WTC11 (cell line): Measurements from ENCODE around the gene CNTLN. TPM values are rescaled to one million over a fixed set of nuclear protein-coding genes. Genes with fewer than 3 reads are reported as not detected.

Source experiments
- ATAC-seq: fragments of 200-7000 bp; cut with Tn5 transposase; 2 replicates; pipeline ENCODE4 v1.10.0; 2021; ENCODE audit warnings: mild to moderate bottlenecking, moderate library complexity
- CTCF ChIA-PET: fragments of 300-600 bp; sonication (Branson Sonifier 250); formaldehyde crosslinking; loops from one replicate; lab custom pipeline; 2021; ENCODE audit warnings: antibody characterized with exemption; lab: Charles Lee
- POLR2A ChIA-PET: fragments of 350-600 bp; sonication (Branson Sonifier 250); formaldehyde crosslinking; loops from one replicate; lab custom pipeline; 2021; ENCODE audit warnings: antibody characterized with exemption; lab: Charles Lee
- DNase-seq: peaks from one replicate; pipeline ENCODE4 v3.0.0; 2021; ENCODE audit warnings: low spot score
- H3K27ac Mint-ChIP-seq: 2 replicates; pipeline ENCODE4 v1.8.0; 2021; ENCODE audit warnings: mixed read lengths
- H3K27me3 Mint-ChIP-seq: 2 replicates; pipeline ENCODE4 v1.8.0; 2021; ENCODE audit warnings: low read depth, mild to moderate bottlenecking, moderate library complexity, mixed read lengths
- H3K36me3 Mint-ChIP-seq: 2 replicates; pipeline ENCODE4 v1.8.0; 2021; ENCODE audit warnings: mixed read lengths
- H3K4me1 Mint-ChIP-seq: 2 replicates; pipeline ENCODE4 v1.8.0; 2022; ENCODE audit warnings: mixed read lengths
- H3K4me3 Mint-ChIP-seq: 2 replicates; pipeline ENCODE4 v1.8.0; 2021; ENCODE audit warnings: mild to moderate bottlenecking, moderate library complexity, mixed read lengths
- H3K9me3 Mint-ChIP-seq: 2 replicates; pipeline ENCODE4 v1.8.0; 2021; ENCODE audit warnings: mixed read lengths
- AR ChIP-seq: fragments of 250-450 bp; sonication (Bioruptor Pico); IDR thresholded peaks from 2 replicates; pipeline ENCODE4 v1.9.0; 2021; ENCODE audit warnings: mild to moderate bottlenecking
- GABPB1 ChIP-seq: sonication (generic); formaldehyde crosslinking; IDR thresholded peaks from 2 replicates; pipeline ENCODE4 v1.8.1; 2023; ENCODE audit warnings: mild to moderate bottlenecking, missing genetic modification reagents
- HMGXB4 ChIP-seq: sonication (generic); formaldehyde crosslinking; IDR thresholded peaks from 2 replicates; pipeline ENCODE4 v1.8.1; 2023; ENCODE audit warnings: mild to moderate bottlenecking, moderate library complexity, missing genetic modification reagents
- JAZF1 ChIP-seq: fragments of 250-450 bp; sonication (Bioruptor Pico); IDR thresholded peaks from 2 replicates; pipeline ENCODE4 v1.9.0; 2021; ENCODE audit warnings: moderate library complexity, mild to moderate bottlenecking, inconsistent platforms
- JUN ChIP-seq: sonication (generic); formaldehyde crosslinking; IDR thresholded peaks from 2 replicates; pipeline ENCODE4 v1.8.0; 2023; ENCODE audit warnings: mild to moderate bottlenecking, missing genetic modification reagents
- TEAD1 ChIP-seq: sonication (generic); formaldehyde crosslinking; IDR thresholded peaks from 2 replicates; pipeline ENCODE4 v1.8.0; 2022; ENCODE audit warnings: mild to moderate bottlenecking, missing genetic modification reagents
- TEAD4 ChIP-seq: sonication (generic); formaldehyde crosslinking; IDR thresholded peaks from 2 replicates; pipeline ENCODE4 v1.8.0; 2022; ENCODE audit warnings: mild to moderate bottlenecking, missing genetic modification reagents
- USF2 ChIP-seq: sonication (generic); formaldehyde crosslinking; IDR thresholded peaks from 2 replicates; pipeline ENCODE4 v1.8.1; 2023; ENCODE audit warnings: mild to moderate bottlenecking, missing genetic modification reagents, moderate library complexity
- ZBTB43 ChIP-seq: sonication (generic); formaldehyde crosslinking; IDR thresholded peaks from 2 replicates; pipeline ENCODE4 v1.8.1; 2023; ENCODE audit warnings: mild to moderate bottlenecking, missing genetic modification reagents
- ZNF263 ChIP-seq: sonication (generic); formaldehyde crosslinking; IDR thresholded peaks from 2 replicates; pipeline ENCODE4 v1.8.1; 2022; ENCODE audit warnings: low read depth, mild to moderate bottlenecking, moderate library complexity, missing genetic modification reagents
- ZNF317 ChIP-seq: sonication (generic); formaldehyde crosslinking; IDR thresholded peaks from 2 replicates; pipeline ENCODE4 v1.8.1; 2023; ENCODE audit warnings: low read depth, mild to moderate bottlenecking, moderate library complexity, missing genetic modification reagents, borderline replicate concordance
- total RNA-seq: library from RNA; stranded (reverse); gene quantifications from 3 replicates; pipeline ENCODE4 v1.2.3, GENCODE V29; 2021
- TF ChIP-seq, protein P1 (sequence below): sonication (generic); formaldehyde crosslinking; IDR thresholded peaks from 2 replicates; pipeline ENCODE4 v1.8.1; 2022; ENCODE audit warnings: missing genetic modification reagents, borderline replicate concordance
- TF ChIP-seq, protein P2 (sequence below): sonication (generic); formaldehyde crosslinking; IDR thresholded peaks from 2 replicates; pipeline ENCODE4 v1.8.1; 2022; ENCODE audit warnings: mild to moderate bottlenecking, moderate library complexity, missing genetic modification reagents
- TF ChIP-seq, protein P3 (sequence below): fragments of 250-450 bp; sonication (Bioruptor Pico); IDR thresholded peaks from 2 replicates; pipeline ENCODE4 v1.9.0; 2021; ENCODE audit warnings: moderate library complexity, mild to moderate bottlenecking, inconsistent platforms, borderline replicate concordance
- TF ChIP-seq, protein P4 (sequence below): sonication (generic); formaldehyde crosslinking; IDR thresholded peaks from 2 replicates; pipeline ENCODE4 v1.8.0; 2022; ENCODE audit warnings: mild to moderate bottlenecking, missing genetic modification reagents
- TF ChIP-seq, protein P5 (sequence below): sonication (generic); formaldehyde crosslinking; conservative IDR thresholded peaks from 2 replicates; pipeline ENCODE4 v1.8.1; 2023; ENCODE audit warnings: mild to moderate bottlenecking, low read depth, missing genetic modification reagents, moderate library complexity
- TF ChIP-seq, protein P6 (sequence below): sonication (generic); formaldehyde crosslinking; IDR thresholded peaks from 2 replicates; pipeline ENCODE4 v1.8.0; 2022; ENCODE audit warnings: mild to moderate bottlenecking, missing genetic modification reagents

Gene CNTLN
- total RNA-seq, 1 experiment from 2014 or later, result 13.4 TPM

DNA sequence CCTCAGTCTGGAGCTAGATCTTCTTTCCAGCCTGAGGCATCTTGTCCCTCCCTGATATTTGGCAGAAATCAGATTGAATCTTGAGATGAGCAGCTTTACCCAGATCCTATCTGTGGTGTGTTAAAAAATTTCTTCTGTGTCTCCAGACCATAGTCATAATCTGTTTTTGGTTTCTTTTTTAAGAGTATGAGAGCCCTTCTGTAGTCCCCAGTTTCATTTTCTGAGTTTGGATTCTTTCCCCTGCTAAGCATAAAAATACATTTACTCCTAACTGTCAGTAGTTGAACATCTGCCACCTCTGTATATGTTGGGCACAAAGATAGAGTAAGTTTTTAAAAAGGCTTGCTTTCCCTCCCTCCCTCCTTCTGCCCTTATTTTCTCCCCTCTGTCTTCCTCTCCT, 137.7 kb downstream of the CNTLN start:
- ChIA-PET CTCF (no interaction called here), POLR2A (no interaction called here)
- Mint-ChIP-seq H3K27me3 (no peaks in the 10 kb centered on the region), H3K36me3 (peaks cover 2% of the 10 kb centered on the region; the same call in 1 of the 2 replicates), H3K4me3 (no peak overlapping the region)
- ATAC-seq, result no peak
- DNase-seq, result no peak
- no peak for TF ChIP-seq TEAD4
- TF ChIP-seq JUN (CRISPR knock-in tag), result no peak
- no peak for TF ChIP-seq ZBTB43 (CRISPR knock-in tag)
- TF ChIP-seq, protein P1, sequence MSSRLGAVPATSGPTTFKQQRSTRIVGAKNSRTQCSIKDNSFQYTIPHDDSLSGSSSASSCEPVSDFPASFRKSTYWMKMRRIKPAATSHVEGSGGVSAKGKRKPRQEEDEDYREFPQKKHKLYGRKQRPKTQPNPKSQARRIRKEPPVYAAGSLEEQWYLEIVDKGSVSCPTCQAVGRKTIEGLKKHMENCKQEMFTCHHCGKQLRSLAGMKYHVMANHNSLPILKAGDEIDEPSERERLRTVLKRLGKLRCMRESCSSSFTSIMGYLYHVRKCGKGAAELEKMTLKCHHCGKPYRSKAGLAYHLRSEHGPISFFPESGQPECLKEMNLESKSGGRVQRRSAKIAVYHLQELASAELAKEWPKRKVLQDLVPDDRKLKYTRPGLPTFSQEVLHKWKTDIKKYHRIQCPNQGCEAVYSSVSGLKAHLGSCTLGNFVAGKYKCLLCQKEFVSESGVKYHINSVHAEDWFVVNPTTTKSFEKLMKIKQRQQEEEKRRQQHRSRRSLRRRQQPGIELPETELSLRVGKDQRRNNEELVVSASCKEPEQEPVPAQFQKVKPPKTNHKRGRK (CRISPR knock-in tag), result no peak
- TF ChIP-seq, protein P2, sequence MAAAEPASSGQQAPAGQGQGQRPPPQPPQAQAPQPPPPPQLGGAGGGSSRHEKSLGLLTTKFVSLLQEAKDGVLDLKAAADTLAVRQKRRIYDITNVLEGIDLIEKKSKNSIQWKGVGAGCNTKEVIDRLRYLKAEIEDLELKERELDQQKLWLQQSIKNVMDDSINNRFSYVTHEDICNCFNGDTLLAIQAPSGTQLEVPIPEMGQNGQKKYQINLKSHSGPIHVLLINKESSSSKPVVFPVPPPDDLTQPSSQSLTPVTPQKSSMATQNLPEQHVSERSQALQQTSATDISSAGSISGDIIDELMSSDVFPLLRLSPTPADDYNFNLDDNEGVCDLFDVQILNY (CRISPR knock-in tag), result no peak
- no peak for TF ChIP-seq USF2 (CRISPR knock-in tag)
- no peak for TF ChIP-seq HMGXB4 (CRISPR knock-in tag)
- TF ChIP-seq AR (CRISPR knock-in tag), result no peak
- TF ChIP-seq, protein P3, sequence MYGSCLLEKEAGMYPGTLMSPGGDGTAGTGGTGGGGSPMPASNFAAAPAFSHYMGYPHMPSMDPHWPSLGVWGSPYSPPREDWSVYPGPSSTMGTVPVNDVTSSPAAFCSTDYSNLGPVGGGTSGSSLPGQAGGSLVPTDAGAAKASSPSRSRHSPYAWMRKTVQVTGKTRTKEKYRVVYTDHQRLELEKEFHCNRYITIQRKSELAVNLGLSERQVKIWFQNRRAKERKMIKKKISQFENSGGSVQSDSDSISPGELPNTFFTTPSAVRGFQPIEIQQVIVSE, result no peak
- TF ChIP-seq GABPB1 (CRISPR knock-in tag), result no peak
- TF ChIP-seq ZNF317 (CRISPR knock-in tag), result no peak
- TF ChIP-seq, all 79 proteins: peak for 0
- no peaks in the 10 kb centered on the region for H3K9me3 Mint-ChIP-seq
- H3K4me1 Mint-ChIP-seq, result peaks cover 24% of the 10 kb centered on the region
- H3K27ac Mint-ChIP-seq, result peak overlapping the region; percentile 17; the same call in 1 of the 2 replicates

DNA sequence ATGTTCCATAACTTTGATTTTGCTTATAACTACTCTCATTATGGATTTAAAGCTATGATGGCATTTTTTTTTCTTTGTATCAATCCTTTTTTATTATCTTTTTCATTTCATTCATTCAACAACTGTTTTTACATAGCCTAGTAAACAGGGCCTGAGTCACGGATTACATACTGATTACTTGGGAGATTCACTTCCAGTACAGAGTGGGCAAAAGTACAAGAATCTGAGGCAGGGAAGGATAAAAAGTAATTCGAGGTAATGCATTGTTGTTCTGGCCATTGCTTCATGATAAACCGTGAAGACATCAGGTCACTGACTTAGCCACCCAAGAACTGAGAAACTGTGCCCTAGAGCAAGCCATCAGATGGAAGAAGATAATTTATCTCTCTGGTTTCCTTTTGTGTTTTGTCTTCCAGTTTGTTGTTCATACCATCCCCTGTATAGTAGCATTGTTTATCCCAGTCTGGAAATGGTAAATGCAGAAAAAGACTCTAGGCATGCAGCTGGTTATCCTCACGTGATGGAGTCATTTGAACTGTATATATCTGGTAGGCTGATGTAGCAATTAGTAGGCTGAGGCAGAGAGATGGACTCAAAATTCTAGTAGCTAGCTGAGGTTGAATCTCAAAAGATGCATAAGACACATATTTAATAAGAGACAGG, 145.6 kb downstream of the CNTLN start:
- DNase-seq, result no peak
- no peak for ATAC-seq
- no peaks in the 10 kb centered on the region; the same call in 1 of the 2 replicates for H3K27me3 Mint-ChIP-seq
- H3K36me3 Mint-ChIP-seq, result peaks cover 45% of the 10 kb centered on the region
- no peak overlapping the region for H3K4me3 Mint-ChIP-seq
- peaks cover 43% of the 10 kb centered on the region for H3K9me3 Mint-ChIP-seq
- peaks cover 14% of the 10 kb centered on the region for H3K4me1 Mint-ChIP-seq
- no peak overlapping the region for H3K27ac Mint-ChIP-seq
- ChIA-PET POLR2A (no interaction called here), CTCF (no interaction called here)
- TF ChIP-seq TEAD4, result no peak
- TF ChIP-seq, protein P4, sequence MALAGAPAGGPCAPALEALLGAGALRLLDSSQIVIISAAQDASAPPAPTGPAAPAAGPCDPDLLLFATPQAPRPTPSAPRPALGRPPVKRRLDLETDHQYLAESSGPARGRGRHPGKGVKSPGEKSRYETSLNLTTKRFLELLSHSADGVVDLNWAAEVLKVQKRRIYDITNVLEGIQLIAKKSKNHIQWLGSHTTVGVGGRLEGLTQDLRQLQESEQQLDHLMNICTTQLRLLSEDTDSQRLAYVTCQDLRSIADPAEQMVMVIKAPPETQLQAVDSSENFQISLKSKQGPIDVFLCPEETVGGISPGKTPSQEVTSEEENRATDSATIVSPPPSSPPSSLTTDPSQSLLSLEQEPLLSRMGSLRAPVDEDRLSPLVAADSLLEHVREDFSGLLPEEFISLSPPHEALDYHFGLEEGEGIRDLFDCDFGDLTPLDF (CRISPR knock-in tag), result no peak
- TF ChIP-seq JAZF1 (CRISPR knock-in tag), result no peak
- TF ChIP-seq, protein P5, sequence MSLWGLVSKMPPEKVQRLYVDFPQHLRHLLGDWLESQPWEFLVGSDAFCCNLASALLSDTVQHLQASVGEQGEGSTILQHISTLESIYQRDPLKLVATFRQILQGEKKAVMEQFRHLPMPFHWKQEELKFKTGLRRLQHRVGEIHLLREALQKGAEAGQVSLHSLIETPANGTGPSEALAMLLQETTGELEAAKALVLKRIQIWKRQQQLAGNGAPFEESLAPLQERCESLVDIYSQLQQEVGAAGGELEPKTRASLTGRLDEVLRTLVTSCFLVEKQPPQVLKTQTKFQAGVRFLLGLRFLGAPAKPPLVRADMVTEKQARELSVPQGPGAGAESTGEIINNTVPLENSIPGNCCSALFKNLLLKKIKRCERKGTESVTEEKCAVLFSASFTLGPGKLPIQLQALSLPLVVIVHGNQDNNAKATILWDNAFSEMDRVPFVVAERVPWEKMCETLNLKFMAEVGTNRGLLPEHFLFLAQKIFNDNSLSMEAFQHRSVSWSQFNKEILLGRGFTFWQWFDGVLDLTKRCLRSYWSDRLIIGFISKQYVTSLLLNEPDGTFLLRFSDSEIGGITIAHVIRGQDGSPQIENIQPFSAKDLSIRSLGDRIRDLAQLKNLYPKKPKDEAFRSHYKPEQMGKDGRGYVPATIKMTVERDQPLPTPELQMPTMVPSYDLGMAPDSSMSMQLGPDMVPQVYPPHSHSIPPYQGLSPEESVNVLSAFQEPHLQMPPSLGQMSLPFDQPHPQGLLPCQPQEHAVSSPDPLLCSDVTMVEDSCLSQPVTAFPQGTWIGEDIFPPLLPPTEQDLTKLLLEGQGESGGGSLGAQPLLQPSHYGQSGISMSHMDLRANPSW, result no peak
- TF ChIP-seq TEAD1 (CRISPR knock-in tag), result no peak
- no peak for TF ChIP-seq ZNF263 (CRISPR knock-in tag)
- TF ChIP-seq, protein P6, sequence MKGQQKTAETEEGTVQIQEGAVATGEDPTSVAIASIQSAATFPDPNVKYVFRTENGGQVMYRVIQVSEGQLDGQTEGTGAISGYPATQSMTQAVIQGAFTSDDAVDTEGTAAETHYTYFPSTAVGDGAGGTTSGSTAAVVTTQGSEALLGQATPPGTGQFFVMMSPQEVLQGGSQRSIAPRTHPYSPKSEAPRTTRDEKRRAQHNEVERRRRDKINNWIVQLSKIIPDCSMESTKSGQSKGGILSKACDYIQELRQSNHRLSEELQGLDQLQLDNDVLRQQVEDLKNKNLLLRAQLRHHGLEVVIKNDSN (CRISPR knock-in tag), result no peak
- TF ChIP-seq, all 79 proteins: peak for 0
